H9 (cell line): ENCODE results near the gene DOC2A. TPM values are rescaled to one million over a fixed set of nuclear protein-coding genes. Genes with fewer than 3 reads are reported as not detected.

Source experiments
- DNase-seq: peaks from one replicate; pipeline ENCODE4 v3.0.0-alpha.2; 2017
- H2AFZ ChIP-seq: one replicate; pipeline ENCODE4 v1.6.1; 2013; ENCODE audit warnings: mild to moderate bottlenecking, low read length, control low read depth, moderate library complexity
- H2AK5ac ChIP-seq: 2 replicates; pipeline ENCODE4 v1.6.1; 2013; ENCODE audit warnings: low read length, control low read depth, mixed read lengths; ENCODE audit not compliant: insufficient read length
- H2BK120ac ChIP-seq: one replicate; pipeline ENCODE4 v1.6.1; 2013; ENCODE audit warnings: low read depth, mild to moderate bottlenecking, low read length, control low read depth, inconsistent platforms; ENCODE audit not compliant: poor library complexity, severe bottlenecking
- H2BK12ac ChIP-seq: 2 replicates; pipeline ENCODE4 v1.6.1; 2013; ENCODE audit warnings: low read length, control low read depth, mixed read lengths, low read depth; ENCODE audit not compliant: insufficient read length
- H2BK15ac ChIP-seq: 2 replicates; pipeline ENCODE4 v1.6.1; 2013; ENCODE audit warnings: low read depth, low read length, control low read depth
- H2BK20ac ChIP-seq: one replicate; pipeline ENCODE4 v1.6.1; 2013; ENCODE audit warnings: low read depth, mild to moderate bottlenecking, low read length, control low read depth, inconsistent platforms; ENCODE audit not compliant: poor library complexity, severe bottlenecking
- H2BK5ac ChIP-seq: 2 replicates; pipeline ENCODE4 v1.6.1; 2013; ENCODE audit warnings: low read length, control low read depth, mixed read lengths; ENCODE audit not compliant: insufficient read length
- H3K14ac ChIP-seq: 2 replicates; pipeline ENCODE4 v1.6.1; 2013; ENCODE audit warnings: low read length, control low read depth; ENCODE audit not compliant: insufficient read depth
- H3K18ac ChIP-seq: 2 replicates; pipeline ENCODE4 v1.6.1; 2013; ENCODE audit warnings: low read depth, mild to moderate bottlenecking, mixed read lengths, low read length, control low read depth; ENCODE audit not compliant: insufficient read length
- H3K23ac ChIP-seq: 2 replicates; pipeline ENCODE4 v1.6.1; 2013; ENCODE audit warnings: low read length, control low read depth, mixed read lengths, low read depth; ENCODE audit not compliant: insufficient read length
- H3K23me2 ChIP-seq: 2 replicates; pipeline ENCODE4 v1.6.1; 2013; ENCODE audit warnings: low read depth, mild to moderate bottlenecking, mixed read lengths, low read length, control low read depth; ENCODE audit not compliant: insufficient read length, poor library complexity, severe bottlenecking
- H3K27ac ChIP-seq: 2 replicates; pipeline ENCODE4 v1.5.1; 2013; ENCODE audit warnings: low read length, control low read depth, mixed read lengths, low read depth; ENCODE audit not compliant: insufficient read length
- H3K27me3 ChIP-seq: 2 replicates; pipeline ENCODE4 v1.6.1; 2013; ENCODE audit warnings: low read length, control low read depth, inconsistent platforms; ENCODE audit not compliant: insufficient read depth
- H3K4ac ChIP-seq: 2 replicates; pipeline ENCODE4 v1.6.1; 2013; ENCODE audit warnings: low read depth, mild to moderate bottlenecking, control low read depth, inconsistent platforms, low read length, moderate library complexity
- H3K4me1 ChIP-seq: 2 replicates; pipeline ENCODE4 v1.6.1; 2013; ENCODE audit warnings: low read length, control low read depth, inconsistent platforms; ENCODE audit not compliant: insufficient read depth
- H3K4me2 ChIP-seq: 2 replicates; pipeline ENCODE4 v1.6.1; 2013; ENCODE audit warnings: low read length, control low read depth, mixed read lengths; ENCODE audit not compliant: insufficient read length, insufficient read depth
- H3K56ac ChIP-seq: 2 replicates; pipeline ENCODE4 v1.6.1; 2013; ENCODE audit warnings: low read depth, mild to moderate bottlenecking, mixed read lengths, low read length, control low read depth; ENCODE audit not compliant: insufficient read length
- H3K79me1 ChIP-seq: 2 replicates; pipeline ENCODE4 v1.6.1; 2013; ENCODE audit warnings: low read depth, mild to moderate bottlenecking, moderate library complexity, low read length, control low read depth, inconsistent platforms; ENCODE audit not compliant: insufficient read depth, poor library complexity, severe bottlenecking
- H3K79me2 ChIP-seq: 2 replicates; pipeline ENCODE4 v1.6.1; 2013; ENCODE audit warnings: low read length, control low read depth, inconsistent platforms; ENCODE audit not compliant: insufficient read depth
- H3K9ac ChIP-seq: 2 replicates; pipeline ENCODE4 v1.6.1; 2013; ENCODE audit warnings: low read length, control low read depth, mixed read lengths; ENCODE audit not compliant: insufficient read length; ENCODE audit errors: extremely low read depth
- H3K9me3 ChIP-seq: one replicate; pipeline ENCODE4 v1.6.1; 2013; ENCODE audit warnings: low read depth, low read length, inconsistent platforms; ENCODE audit not compliant: control insufficient read depth
- H3T11ph ChIP-seq: one replicate; pipeline ENCODE4 v1.6.1; 2013; ENCODE audit warnings: mild to moderate bottlenecking, low read length, control low read depth, inconsistent platforms
- H4K20me1 ChIP-seq: one replicate; pipeline ENCODE4 v1.6.1; 2013; ENCODE audit not compliant: control insufficient read depth, insufficient read length, insufficient read depth
- H4K5ac ChIP-seq: 2 replicates; pipeline ENCODE4 v1.6.1; 2013; ENCODE audit warnings: low read depth, mild to moderate bottlenecking, mixed read lengths, low read length, control low read depth; ENCODE audit not compliant: insufficient read length
- H4K8ac ChIP-seq: replicated peaks from 2 replicates; pipeline ENCODE4 v1.6.1; 2013; ENCODE audit warnings: low read length, control low read depth, mixed read lengths, low read depth; ENCODE audit not compliant: insufficient read length
- H4K91ac ChIP-seq: 2 replicates; pipeline ENCODE4 v1.6.1; 2013; ENCODE audit warnings: low read depth, mild to moderate bottlenecking, moderate library complexity, mixed read lengths, low read length, control low read depth; ENCODE audit not compliant: insufficient read length
- H3K27ac Mint-ChIP-seq, 3 experiments: 2 replicates in 2 of 3; 3 replicates in 1 of 3; pipeline ENCODE4 v1.8.0; 2020 to 2021; ENCODE audit warnings: mixed read lengths in 3 of 3, mild to moderate bottlenecking in 1 of 3, moderate library complexity in 1 of 3
- H3K27me3 Mint-ChIP-seq: 2 replicates; pipeline ENCODE4 v1.8.0; 2021; ENCODE audit warnings: low read depth, mild to moderate bottlenecking, moderate library complexity, mixed read lengths
- H3K36me3 Mint-ChIP-seq, 3 experiments: 2 replicates in 2 of 3; 3 replicates in 1 of 3; pipeline ENCODE4 v1.8.0; 2020 to 2021; ENCODE audit warnings: low read depth in 3 of 3, mixed read lengths in 3 of 3; ENCODE audit not compliant: insufficient read depth in 1 of 3
- H3K4me1 Mint-ChIP-seq, 2 experiments: 2 replicates each; pipeline ENCODE4 v1.8.0; 2020; ENCODE audit warnings: mixed read lengths in 2 of 2
- H3K4me3 Mint-ChIP-seq, 2 experiments: 2 replicates in 1 of 2; 3 replicates in 1 of 2; pipeline ENCODE4 v1.8.0; 2020 to 2021; ENCODE audit warnings: mild to moderate bottlenecking in 2 of 2, mixed read lengths in 2 of 2, moderate library complexity in 1 of 2
- H3K9me3 Mint-ChIP-seq, 2 experiments: 2 replicates in 1 of 2; 3 replicates in 1 of 2; pipeline ENCODE4 v1.8.0; 2020; ENCODE audit warnings: mild to moderate bottlenecking in 2 of 2, mixed read lengths in 2 of 2, moderate library complexity in 1 of 2
- WGBS: extraction: QIAGEN DNeasy Blood & Tissue Kit; methylation state at CpG from one replicate; pipeline ENCODE4 v1.1.7; 2013; ENCODE audit warnings: missing lambda C conversion rate, low lambda C conversion rate, mixed read lengths; ENCODE audit not compliant: insufficient read length; ENCODE audit errors: extremely low coverage; 5-methylcytosine and 5-hydroxymethylcytosine counted together
- total RNA-seq: library from RNA; stranded (reverse); gene quantifications from 2 replicates; pipeline ENCODE4 v1.2.1, GENCODE V29; 2021
- TF ChIP-seq, protein P1 (sequence below): fragments of 200-600 bp; sonication (generic); conservative IDR thresholded peaks from 3 replicates; pipeline ENCODE4 v1.8.0; 2021; ENCODE audit warnings: antibody characterized with exemption, mild to moderate bottlenecking

Gene DOC2A
- total RNA-seq, 1 experiment from 2014 or later: 12.2 TPM

GRCh38 chr16:30060346-30060745 lies 49.5 kb upstream of the DOC2A start:
- H3K4ac ChIP-seq: no peak overlapping the region
- Mint-ChIP-seq H3K27me3 (no peaks in the 10 kb centered on the region), H3K9me3 (no peaks in the 10 kb centered on the region), H3K36me3 (0 out of 7 replicates have a peak, but pooled peaks cover 0 to 2% (median 0%) of the 10 kb centered on the region in 3 experiments), H3K27ac (no peak overlapping the region), H3K4me1 (peaks cover 16 to 18% of the 10 kb centered on the region in 2 experiments), H3K4me3 (no peak overlapping the region)
- no peaks in the 10 kb centered on the region for H3K4me1 ChIP-seq
- H3K14ac ChIP-seq: no peak overlapping the region
- no peaks in the 10 kb centered on the region for H3K9me3 ChIP-seq
- H4K8ac ChIP-seq: no peak overlapping the region
- no CpG with 5 or more reads among the region's 4 CpGs for WGBS
- no peak overlapping the region for H2AFZ ChIP-seq
- H3K9ac ChIP-seq: no peak overlapping the region
- H2BK5ac ChIP-seq: no peak overlapping the region
- TF ChIP-seq, protein P1, sequence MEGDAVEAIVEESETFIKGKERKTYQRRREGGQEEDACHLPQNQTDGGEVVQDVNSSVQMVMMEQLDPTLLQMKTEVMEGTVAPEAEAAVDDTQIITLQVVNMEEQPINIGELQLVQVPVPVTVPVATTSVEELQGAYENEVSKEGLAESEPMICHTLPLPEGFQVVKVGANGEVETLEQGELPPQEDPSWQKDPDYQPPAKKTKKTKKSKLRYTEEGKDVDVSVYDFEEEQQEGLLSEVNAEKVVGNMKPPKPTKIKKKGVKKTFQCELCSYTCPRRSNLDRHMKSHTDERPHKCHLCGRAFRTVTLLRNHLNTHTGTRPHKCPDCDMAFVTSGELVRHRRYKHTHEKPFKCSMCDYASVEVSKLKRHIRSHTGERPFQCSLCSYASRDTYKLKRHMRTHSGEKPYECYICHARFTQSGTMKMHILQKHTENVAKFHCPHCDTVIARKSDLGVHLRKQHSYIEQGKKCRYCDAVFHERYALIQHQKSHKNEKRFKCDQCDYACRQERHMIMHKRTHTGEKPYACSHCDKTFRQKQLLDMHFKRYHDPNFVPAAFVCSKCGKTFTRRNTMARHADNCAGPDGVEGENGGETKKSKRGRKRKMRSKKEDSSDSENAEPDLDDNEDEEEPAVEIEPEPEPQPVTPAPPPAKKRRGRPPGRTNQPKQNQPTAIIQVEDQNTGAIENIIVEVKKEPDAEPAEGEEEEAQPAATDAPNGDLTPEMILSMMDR: no peak
- H2BK120ac ChIP-seq: no peak overlapping the region
- H3K23ac ChIP-seq: no peak overlapping the region
- H3K27me3 ChIP-seq: no peaks in the 10 kb centered on the region
- DNase-seq: no peak
- no peaks in the 10 kb centered on the region for H3K79me1 ChIP-seq
- peaks cover 12% of the 10 kb centered on the region for H3K23me2 ChIP-seq
- no peak overlapping the region for H3K56ac ChIP-seq
- no peak overlapping the region for H2BK15ac ChIP-seq
- H2BK20ac ChIP-seq: no peak overlapping the region
- H3T11ph ChIP-seq: no peak overlapping the region
- H4K5ac ChIP-seq: no peak overlapping the region
- H3K27ac ChIP-seq: no peak overlapping the region
- H3K18ac ChIP-seq: no peak overlapping the region
- no peak overlapping the region for H4K91ac ChIP-seq
- H2AK5ac ChIP-seq: no peak overlapping the region
- no peaks in the 10 kb centered on the region for H4K20me1 ChIP-seq
- H3K4me2 ChIP-seq: no peak overlapping the region
- H3K79me2 ChIP-seq: no peaks in the 10 kb centered on the region
- no peak overlapping the region for H2BK12ac ChIP-seq
